ENCODE results near the gene EID3.

The EID3 gene

GRCh38 chr12:104340177-104340576 is 36.6 kb downstream of the EID3 start:
- DNase-seq (ENCODE audit: low read depth) = no peak

- DNase-seq (ENCODE audit: low read depth) = no peak
Observed at GRCh38 chr12:104340925-104341611, 37.5 kb downstream of the EID3 start.

- DNase-seq (ENCODE audit: low read depth) = no peak
Observed at GRCh38 chr12:104342147-104342546, 38.6 kb downstream of the EID3 start.

DNA sequence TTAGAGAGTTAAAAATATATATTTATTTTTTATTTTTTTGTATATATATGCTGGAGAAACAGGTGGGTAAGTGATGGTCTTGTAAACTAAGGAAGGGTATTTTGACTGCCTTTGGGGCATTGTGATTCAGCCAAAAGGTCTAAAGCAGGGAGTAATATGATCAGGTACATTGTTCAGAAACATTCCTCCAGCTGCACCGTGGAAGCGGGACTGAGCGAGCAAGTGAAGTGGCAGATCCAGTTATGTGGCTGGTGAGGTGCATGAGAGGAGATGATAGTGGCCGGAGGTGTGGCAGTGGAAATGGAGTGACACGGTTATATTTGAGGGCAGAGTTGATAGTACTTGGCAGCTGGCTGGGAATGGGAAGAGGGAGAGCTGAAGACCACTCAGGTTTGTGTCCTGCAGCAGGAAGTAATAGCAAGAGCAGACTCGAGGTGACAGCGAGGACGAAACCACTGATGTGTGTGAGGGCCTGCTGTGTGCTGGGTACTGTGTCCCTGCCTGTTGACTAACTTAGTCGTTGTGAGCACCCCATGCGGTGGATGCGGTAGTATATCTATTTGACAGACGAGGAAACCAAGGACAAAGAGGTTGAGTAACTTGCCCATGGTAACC is 39.2 kb downstream of the EID3 start:
- DNase-seq (ENCODE audit: low read depth) = no peak

GRCh38 chr12:104344682-104345081 is 41.1 kb downstream of the EID3 start:
- DNase-seq (ENCODE audit: low read depth) = no peak

DNA sequence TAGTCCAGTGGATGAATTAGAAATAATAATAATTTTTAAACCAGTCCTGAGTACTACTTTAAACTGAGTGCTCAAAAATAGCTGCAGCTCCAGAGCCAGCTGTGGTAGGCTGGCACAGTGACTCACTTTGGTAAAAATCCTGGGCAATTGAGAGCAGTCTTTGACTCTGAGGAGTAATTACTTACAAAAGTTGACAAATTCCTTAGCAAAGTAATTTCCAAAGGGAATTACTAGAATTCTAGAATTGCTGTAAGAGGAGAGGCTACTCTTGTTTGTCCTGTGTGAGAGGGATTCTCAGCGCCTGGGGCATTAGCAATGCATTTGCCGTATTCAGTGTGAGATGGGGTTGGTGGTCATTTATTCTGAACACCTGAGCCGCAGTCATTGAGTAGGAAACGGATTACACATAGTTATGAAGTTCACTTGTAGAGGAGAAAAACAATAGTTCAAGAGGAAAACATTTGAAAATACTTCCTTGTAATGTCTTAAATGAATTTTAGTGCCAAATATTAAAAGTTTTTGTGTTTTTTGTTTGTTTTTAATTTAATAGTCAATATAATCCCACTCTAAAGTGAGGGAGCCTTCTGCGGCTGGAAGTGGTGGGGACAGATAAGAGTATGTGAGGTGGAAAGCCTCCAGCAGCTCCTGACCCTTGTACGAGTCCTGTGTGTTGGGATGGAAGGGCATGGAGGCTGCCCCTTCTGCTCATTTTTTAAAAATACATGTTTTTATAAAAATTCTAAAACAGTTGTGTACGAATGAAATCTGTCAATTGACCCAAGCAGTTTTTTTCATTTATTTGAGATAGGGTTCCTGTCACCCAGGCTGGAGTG is 41.9 kb downstream of the EID3 start:
- no peak for DNase-seq (ENCODE audit: low read depth)

DNA sequence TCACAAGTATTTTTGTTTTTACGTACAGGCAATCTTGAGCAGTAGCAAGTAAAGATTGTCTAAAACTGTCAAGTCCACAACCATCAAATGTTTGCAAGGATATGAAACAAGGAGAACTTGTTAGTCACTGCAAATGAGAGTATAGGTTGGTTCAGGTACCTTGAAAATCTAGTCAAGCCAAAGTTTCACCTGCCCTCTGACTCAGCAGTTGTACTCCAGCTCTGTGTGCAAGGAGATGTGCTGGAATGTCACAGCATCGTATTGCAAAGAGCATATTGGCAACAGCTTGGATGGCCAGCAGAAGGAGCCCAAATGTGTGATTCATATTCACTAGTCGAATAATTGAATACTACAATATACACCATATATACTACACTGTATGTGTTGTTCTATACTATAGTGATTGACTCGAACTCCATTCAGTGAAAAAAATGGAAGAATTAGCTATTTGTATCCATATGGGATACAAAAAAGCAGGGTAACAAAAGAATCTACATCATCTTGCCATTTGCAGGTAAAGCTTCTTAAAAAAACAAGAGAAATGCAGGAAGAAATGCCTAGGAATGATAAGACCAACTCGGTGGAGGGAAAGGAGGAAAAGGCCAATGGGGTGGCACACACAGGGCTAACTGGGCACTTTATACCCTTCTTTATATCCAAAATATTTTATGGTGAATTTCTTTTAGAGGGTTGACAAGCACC is 44.0 kb downstream of the EID3 start:
- DNase-seq (ENCODE audit: low read depth) = no peak

DNA sequence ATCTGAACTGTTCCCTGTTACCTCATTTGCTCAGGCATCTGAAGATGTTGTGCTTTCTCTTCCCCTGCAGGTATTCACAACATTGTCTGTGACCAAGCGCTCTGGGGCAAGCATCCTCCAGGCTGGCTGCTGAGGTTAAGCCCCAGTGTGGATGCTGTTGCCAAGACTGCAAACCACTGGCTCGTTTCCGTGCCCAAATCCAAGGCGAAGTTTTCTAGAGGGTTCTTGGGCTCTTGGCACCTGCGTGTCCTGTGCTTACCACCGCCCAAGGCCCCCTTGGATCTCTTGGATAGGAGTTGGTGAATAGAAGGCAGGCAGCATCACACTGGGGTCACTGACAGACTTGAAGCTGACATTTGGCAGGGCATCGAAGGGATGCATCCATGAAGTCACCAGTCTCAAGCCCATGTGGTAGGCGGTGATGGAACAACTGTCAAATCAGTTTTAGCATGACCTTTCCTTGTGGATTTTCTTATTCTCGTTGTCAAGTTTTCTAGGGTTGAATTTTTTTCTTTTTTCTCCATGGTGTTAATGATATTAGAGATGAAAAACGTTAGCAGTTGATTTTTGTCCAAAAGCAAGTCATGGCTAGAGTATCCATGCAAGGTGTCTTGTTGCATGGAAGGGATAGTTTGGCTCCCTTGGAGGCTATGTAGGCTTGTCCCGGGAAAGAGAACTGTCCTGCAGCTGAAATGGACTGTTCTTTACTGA is 44.9 kb downstream of the EID3 start:
- no peak for DNase-seq (ENCODE audit: low read depth)

DNA sequence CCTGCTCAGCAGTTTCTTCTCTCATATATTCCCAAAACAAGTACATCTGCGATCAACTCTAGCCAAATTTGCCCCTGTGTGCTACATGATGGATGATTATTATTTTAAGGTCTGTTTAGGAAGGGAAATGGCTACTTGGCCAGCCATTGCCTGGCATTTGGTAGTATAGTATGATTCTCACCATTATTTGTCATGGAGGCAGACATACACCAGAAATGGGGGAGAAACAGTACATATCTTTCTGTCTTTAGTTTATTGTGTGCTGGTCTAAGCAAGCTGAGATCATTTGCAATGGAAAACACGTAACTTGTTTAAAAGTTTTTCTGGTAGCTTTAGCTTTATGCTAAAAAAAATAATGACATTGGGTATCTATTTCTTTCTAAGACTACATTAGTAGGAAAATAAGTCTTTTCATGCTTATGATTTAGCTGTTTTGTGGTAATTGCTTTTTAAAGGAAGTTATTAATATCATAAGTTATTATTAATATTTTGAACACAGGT is 45.5 kb downstream of the EID3 start:
- DNase-seq (ENCODE audit: low read depth) = no peak

DNA sequence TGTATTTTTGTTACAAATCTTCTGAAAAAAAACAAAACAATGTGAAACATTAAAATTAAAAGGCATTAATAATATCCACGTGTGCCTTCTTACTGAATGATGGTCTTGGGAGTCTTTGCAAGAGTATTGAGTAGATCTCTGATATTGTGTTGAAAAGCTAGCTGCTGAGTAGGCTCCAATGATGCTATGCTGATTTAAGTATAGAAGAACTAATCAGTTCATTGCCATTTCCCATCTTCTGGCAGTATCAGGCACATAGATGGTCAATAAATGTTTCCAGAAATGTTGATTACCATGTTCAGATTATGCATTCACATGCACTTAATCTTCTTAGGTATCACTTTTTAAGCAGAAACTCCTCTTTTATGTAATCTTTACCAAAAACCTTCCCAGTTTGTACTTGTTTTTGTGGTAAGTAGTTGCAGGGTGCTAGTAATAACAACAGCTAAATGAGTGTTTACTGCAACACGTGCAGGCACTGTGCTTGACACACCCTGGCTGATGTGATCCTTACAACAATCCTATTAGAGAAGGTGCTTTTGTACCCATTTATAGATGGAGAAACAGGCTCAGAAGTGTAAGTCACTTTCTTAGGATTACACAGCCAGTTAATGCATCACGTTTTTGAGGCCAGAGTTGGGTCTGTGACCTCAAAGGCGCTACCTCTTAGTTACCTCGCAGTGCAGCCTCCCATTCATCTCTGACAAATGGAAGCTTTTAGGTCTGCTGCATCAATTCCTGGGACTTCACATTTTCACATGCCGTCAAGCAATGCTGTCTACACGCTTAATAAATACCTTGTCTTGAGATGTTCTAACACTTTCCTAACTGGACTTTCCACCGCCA is 46.9 kb downstream of the EID3 start:
- no peak for DNase-seq (ENCODE audit: low read depth)

DNA sequence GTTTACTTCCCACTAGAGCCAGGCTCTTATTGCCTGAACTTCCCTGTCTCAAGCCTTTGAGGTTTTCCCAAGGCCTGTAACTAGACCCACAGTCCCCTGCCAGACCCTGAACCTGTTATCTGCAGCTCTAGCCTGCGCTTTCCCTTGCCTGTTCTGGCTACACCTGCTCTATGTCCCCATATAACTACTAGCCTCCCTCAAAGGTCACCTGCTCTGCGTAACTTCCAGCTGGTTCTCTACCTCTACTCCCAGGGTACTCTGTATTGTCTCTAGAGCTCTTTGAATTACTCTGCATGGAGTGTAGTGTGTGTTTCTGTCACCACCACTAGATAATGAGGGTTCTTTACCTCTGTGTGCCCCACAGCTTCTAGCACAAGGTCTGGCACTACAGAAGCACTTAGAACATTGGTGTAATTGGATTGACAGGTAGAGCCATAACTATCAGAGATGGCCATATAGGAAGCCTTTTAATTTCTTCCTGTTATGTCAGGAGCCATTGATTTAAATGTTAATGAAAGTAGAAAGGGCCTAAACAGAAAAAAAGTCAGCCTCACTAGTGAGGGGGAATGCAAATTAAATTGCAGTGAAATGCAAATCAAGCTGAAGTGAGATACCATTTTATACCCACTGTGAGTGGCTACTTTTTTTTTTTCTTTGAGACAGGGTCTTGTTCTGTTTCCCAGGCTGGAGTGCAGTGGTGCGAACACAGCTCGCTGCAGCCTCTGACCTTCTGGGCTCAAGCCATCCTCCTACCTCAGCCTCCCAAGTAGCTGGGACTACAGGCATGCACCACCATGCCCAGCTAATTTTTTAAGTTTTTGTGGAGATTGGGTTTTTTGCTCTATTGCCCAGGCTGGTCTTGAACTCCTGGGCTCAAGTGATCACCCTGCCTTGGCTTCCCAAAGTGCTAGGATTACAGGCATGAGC is 47.8 kb downstream of the EID3 start:
- DNase-seq (ENCODE audit: low read depth) = no peak

DNA sequence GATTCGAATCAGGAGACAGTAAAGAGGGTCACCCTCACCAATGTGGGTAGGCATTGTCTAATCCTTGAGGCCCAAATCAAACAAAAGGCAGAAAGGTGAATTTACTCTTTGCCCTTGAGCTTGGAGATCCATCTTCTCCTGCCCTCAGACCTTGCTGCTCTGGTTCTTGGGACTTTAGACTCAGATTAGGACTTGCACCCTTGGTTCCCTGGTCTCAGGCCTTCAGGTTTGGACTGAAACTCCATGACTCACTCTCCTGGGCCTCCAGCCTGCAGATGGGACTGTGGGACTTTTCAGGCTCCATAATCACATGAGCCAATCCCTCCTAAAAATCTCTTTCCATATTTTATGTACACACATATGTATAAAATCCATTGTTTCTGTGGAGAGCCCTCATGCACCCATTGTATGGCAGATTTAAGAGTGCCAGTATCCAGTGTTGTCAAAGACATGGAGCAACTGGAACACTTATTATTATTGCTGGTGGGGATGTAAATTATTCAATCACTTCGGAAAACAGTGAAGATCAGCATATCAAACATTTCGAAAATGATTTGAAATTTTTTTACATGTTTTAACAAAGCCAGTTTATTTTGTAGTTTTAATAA is 48.7 kb downstream of the EID3 start:
- no peak for DNase-seq (ENCODE audit: low read depth)

- DNase-seq (ENCODE audit: low read depth) = no peak
Observed at GRCh38 chr12:104353012-104353981, 49.8 kb downstream of the EID3 start.

DNA sequence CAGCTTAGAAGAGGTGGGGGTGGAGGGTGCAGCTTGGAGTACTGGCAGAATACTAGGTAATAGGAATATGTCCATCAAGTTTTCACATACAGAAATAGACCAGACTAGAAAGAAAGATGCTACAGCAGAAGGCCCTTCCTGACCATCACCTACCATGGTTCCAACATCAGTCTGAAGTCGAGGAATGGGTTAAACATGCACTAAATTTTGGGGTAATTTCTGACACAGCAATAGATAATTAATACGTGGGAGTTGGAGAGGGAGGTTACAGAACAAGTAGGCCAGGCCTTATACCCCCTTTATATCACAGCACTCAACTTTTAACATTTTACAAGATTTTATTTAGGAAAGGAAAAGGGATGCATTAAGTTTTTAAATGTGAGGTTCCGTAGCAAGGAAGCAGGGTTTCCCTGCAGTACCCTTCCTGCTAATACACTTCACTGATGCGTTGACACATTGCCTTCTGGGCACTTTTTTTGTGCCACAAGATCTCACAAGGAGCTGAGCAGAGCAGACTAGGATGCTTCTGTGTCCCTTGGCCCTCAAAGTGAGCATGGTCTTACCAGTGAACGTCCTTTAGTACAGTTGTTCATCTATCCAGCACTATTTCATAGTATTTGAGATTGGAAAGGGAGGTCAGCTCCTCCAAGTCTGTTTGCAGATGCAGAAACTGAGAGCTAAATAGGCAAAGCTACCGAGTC is 50.8 kb downstream of the EID3 start:
- DNase-seq (ENCODE audit: low read depth) = no peak

Measured in fibroblast of gingiva (primary cell).